GM12892 (cell line): ENCODE measurements around the gene MORC1.

ENCODE experiments used
- POLR2A ChIP-seq: IDR thresholded peaks from 2 replicates; pipeline ENCODE4 v1.6.1; 2011; ENCODE audit warnings: low read depth, low read length, control low read depth
- POLR2AphosphoS5 ChIP-seq: IDR thresholded peaks from 2 replicates; pipeline ENCODE4 v1.6.1; 2011; ENCODE audit warnings: low read depth, low read length, control low read depth

DNA sequence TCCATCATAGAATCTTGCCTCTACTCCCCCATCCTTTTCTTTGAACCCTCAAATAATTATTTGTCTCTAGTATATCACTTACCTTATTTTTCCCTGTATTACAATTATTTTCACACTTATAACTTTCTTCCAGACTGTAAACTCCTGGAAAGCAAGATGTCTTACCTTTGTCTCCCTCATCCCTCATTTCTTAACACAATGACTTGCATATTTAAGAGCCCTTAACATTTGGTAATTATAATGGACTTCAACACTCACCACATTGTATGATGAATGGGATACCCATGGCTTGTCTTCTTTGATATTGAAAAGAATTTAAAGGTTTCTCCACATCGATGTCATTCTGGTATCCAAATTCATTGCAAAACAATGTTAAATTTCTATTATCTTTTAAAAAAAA lies 82.9 kb downstream of the MORC1 start:
- TF ChIP-seq POLR2A (no peak), POLR2AphosphoS5 (no peak)
